Measurements from ENCODE around the gene SASH1.

SASH1 gene

GRCh38 chr6:148339766-148340165 lies 2.9 kb upstream of the SASH1 start:
- Histone ChIP-seq H3K4ac (ENCODE audit: low read length) (no peak overlapping the region), H3K9ac (ENCODE audit: low read depth, low read length, poor library complexity) (no peak overlapping the region), H3K36me3 (replicated peaks in 1 of 2; ENCODE audit: control insufficient read depth in 2 of 2, insufficient read depth in 2 of 2, low read length in 2 of 2) (no peaks in the 10 kb centered on the region), H2BK12ac (ENCODE audit: low read length) (no peak overlapping the region), H3K4me1 (ENCODE audit: control insufficient read depth in 2 of 2, insufficient read depth in 1 of 2, low read depth in 1 of 2, low read length in 2 of 2) (peaks cover 0 to 3% of the 10 kb centered on the region in 2 donors), H3K9me3 (replicated peaks in 1 of 2; ENCODE audit: control insufficient read depth in 2 of 2, insufficient read depth in 1 of 2, low read depth in 1 of 2, low read length in 2 of 2) (no peaks in the 10 kb centered on the region), H3K23ac (ENCODE audit: low read depth, low read length, poor library complexity) (no peak overlapping the region), H3K79me1 (ENCODE audit: low read depth, low read length) (peaks cover 3% of the 10 kb centered on the region), H2AFZ (ENCODE audit: low read length) (no peak overlapping the region), H4K91ac (ENCODE audit: low read depth, low read length, poor library complexity) (no peak overlapping the region), H3K14ac (ENCODE audit: low read length) (no peak overlapping the region), H3K27me3 (ENCODE audit: control insufficient read depth in 3 of 3, insufficient read depth in 3 of 3, low read depth in 1 of 3, low read length in 3 of 3) (no peaks in the 10 kb centered on the region), H3K4me3 (ENCODE audit: low read length in 2 of 2) (no peak overlapping the region), H3K18ac (ENCODE audit: low read length) (no peak overlapping the region), H2BK15ac (ENCODE audit: low read length) (no peak overlapping the region), H3K4me2 (ENCODE audit: insufficient read depth, low read length, poor library complexity, severe bottlenecking) (no peak overlapping the region), H4K8ac (ENCODE audit: low read depth, low read length) (no peak overlapping the region), H2BK120ac (ENCODE audit: low read depth, low read length) (no peak overlapping the region), H2AK5ac (ENCODE audit: low read depth, low read length) (no peak overlapping the region), H3K27ac (replicated peaks; ENCODE audit: low read length) (no peak overlapping the region), H2BK5ac (ENCODE audit: low read length) (no peak overlapping the region)
- no peak for DNase-seq (ENCODE audit: low spot score)
- WGBS, 2 donors (ENCODE audit: extremely low coverage in 2 of 2, insufficient read length in 2 of 2, insufficient replicate concordance in 1 of 2) = no CpG with 5 or more reads among the region's 5 CpGs

GRCh38 chr6:148340586-148341297 lies 1.9 kb upstream of the SASH1 start:
- peaks cover 2 to 9% of the 10 kb centered on the region in 2 donors for H3K4me1 ChIP-seq (ENCODE audit: control insufficient read depth in 2 of 2, insufficient read depth in 1 of 2, low read depth in 1 of 2, low read length in 2 of 2)
- no peak overlapping the region for H2BK12ac ChIP-seq (ENCODE audit: low read length)
- no peak overlapping the region for H3K18ac ChIP-seq (ENCODE audit: low read length)
- H3K4me3 ChIP-seq (ENCODE audit: low read length in 2 of 2) = no peak overlapping the region
- no CpG with 5 or more reads among the region's 9 CpGs for WGBS, 2 donors (ENCODE audit: extremely low coverage in 2 of 2, insufficient read length in 2 of 2, insufficient replicate concordance in 1 of 2)
- H3K36me3 ChIP-seq (replicated peaks in 1 of 2; ENCODE audit: control insufficient read depth in 2 of 2, insufficient read depth in 2 of 2, low read length in 2 of 2) = no peaks in the 10 kb centered on the region
- H2BK15ac ChIP-seq (ENCODE audit: low read length) = no peak overlapping the region
- H3K4ac ChIP-seq (ENCODE audit: low read length) = no peak overlapping the region
- H3K27ac ChIP-seq (replicated peaks; ENCODE audit: low read length) = no peak overlapping the region
- H3K9ac ChIP-seq (ENCODE audit: low read depth, low read length, poor library complexity) = no peak overlapping the region
- no peaks in the 10 kb centered on the region for H3K27me3 ChIP-seq (ENCODE audit: control insufficient read depth in 3 of 3, insufficient read depth in 3 of 3, low read depth in 1 of 3, low read length in 3 of 3)
- no peak overlapping the region for H4K91ac ChIP-seq (ENCODE audit: low read depth, low read length, poor library complexity)
- H3K23ac ChIP-seq (ENCODE audit: low read depth, low read length, poor library complexity) = no peak overlapping the region
- DNase-seq (ENCODE audit: low spot score) = no peak
- no peak overlapping the region for H3K4me2 ChIP-seq (ENCODE audit: insufficient read depth, low read length, poor library complexity, severe bottlenecking)
- no peak overlapping the region for H2AK5ac ChIP-seq (ENCODE audit: low read depth, low read length)
- no peak overlapping the region for H2BK5ac ChIP-seq (ENCODE audit: low read length)
- H2BK120ac ChIP-seq (ENCODE audit: low read depth, low read length) = no peak overlapping the region
- peaks cover 3% of the 10 kb centered on the region for H3K79me1 ChIP-seq (ENCODE audit: low read depth, low read length)
- no peak overlapping the region for H2AFZ ChIP-seq (ENCODE audit: low read length)
- H4K8ac ChIP-seq (ENCODE audit: low read depth, low read length) = no peak overlapping the region
- no peak overlapping the region for H3K14ac ChIP-seq (ENCODE audit: low read length)
- H3K9me3 ChIP-seq (replicated peaks in 1 of 2; ENCODE audit: control insufficient read depth in 2 of 2, insufficient read depth in 1 of 2, low read depth in 1 of 2, low read length in 2 of 2) = no peaks in the 10 kb centered on the region

GRCh38 chr6:148342100-148342349 lies 613 bp upstream of the SASH1 start:
- H4K8ac ChIP-seq (ENCODE audit: low read depth, low read length) = no peak overlapping the region
- H3K27me3 ChIP-seq (ENCODE audit: control insufficient read depth in 3 of 3, insufficient read depth in 3 of 3, low read depth in 1 of 3, low read length in 3 of 3) = no peaks in the 10 kb centered on the region
- peak overlapping the region; percentile 68 for H3K18ac ChIP-seq (ENCODE audit: low read length)
- no peak overlapping the region for H3K23ac ChIP-seq (ENCODE audit: low read depth, low read length, poor library complexity)
- H3K9me3 ChIP-seq (replicated peaks in 1 of 2; ENCODE audit: control insufficient read depth in 2 of 2, insufficient read depth in 1 of 2, low read depth in 1 of 2, low read length in 2 of 2) = no peaks in the 10 kb centered on the region
- no peak overlapping the region for H3K14ac ChIP-seq (ENCODE audit: low read length)
- peak overlapping the region; percentile 69 to 78 for H3K4me3 ChIP-seq (ENCODE audit: low read length in 2 of 2)
- peak overlapping the region; percentile 85 for H3K4me2 ChIP-seq (ENCODE audit: insufficient read depth, low read length, poor library complexity, severe bottlenecking)
- WGBS, 2 donors (ENCODE audit: extremely low coverage in 2 of 2, insufficient read length in 2 of 2, insufficient replicate concordance in 1 of 2) = no CpG with 5 or more reads among the region's 8 CpGs
- H3K4ac ChIP-seq (ENCODE audit: low read length) = no peak overlapping the region
- peak overlapping the region; percentile 93 for H2AFZ ChIP-seq (ENCODE audit: low read length)
- no peak overlapping the region for H3K9ac ChIP-seq (ENCODE audit: low read depth, low read length, poor library complexity)
- no peak for DNase-seq (ENCODE audit: low spot score)
- peak overlapping the region; percentile 95 for H3K27ac ChIP-seq (replicated peaks; ENCODE audit: low read length)
- no peak overlapping the region for H2AK5ac ChIP-seq (ENCODE audit: low read depth, low read length)
- H2BK12ac ChIP-seq (ENCODE audit: low read length) = no peak overlapping the region
- no peak overlapping the region for H4K91ac ChIP-seq (ENCODE audit: low read depth, low read length, poor library complexity)
- peaks cover 6 to 19% of the 10 kb centered on the region in 2 donors for H3K4me1 ChIP-seq (ENCODE audit: control insufficient read depth in 2 of 2, insufficient read depth in 1 of 2, low read depth in 1 of 2, low read length in 2 of 2)
- no peaks in the 10 kb centered on the region for H3K36me3 ChIP-seq (replicated peaks in 1 of 2; ENCODE audit: control insufficient read depth in 2 of 2, insufficient read depth in 2 of 2, low read length in 2 of 2)
- no peak overlapping the region for H2BK5ac ChIP-seq (ENCODE audit: low read length)
- H2BK120ac ChIP-seq (ENCODE audit: low read depth, low read length) = no peak overlapping the region
- H3K79me1 ChIP-seq (ENCODE audit: low read depth, low read length) = peaks cover 3% of the 10 kb centered on the region
- no peak overlapping the region for H2BK15ac ChIP-seq (ENCODE audit: low read length)

GRCh38 chr6:148343047-148343782 lies 577 bp downstream of the SASH1 start:
- H3K14ac ChIP-seq (ENCODE audit: low read length) = peak overlapping the region; percentile 71
- WGBS, 2 donors (ENCODE audit: extremely low coverage in 2 of 2, insufficient read length in 2 of 2, insufficient replicate concordance in 1 of 2) = no CpG with 5 or more reads among the region's 34 CpGs
- H3K27ac ChIP-seq (replicated peaks; ENCODE audit: low read length) = peak overlapping the region; percentile 95
- H2BK12ac ChIP-seq (ENCODE audit: low read length) = no peak overlapping the region
- H3K27me3 ChIP-seq (ENCODE audit: control insufficient read depth in 3 of 3, insufficient read depth in 3 of 3, low read depth in 1 of 3, low read length in 3 of 3) = no peaks in the 10 kb centered on the region
- peak overlapping the region; percentile 77 for H2BK5ac ChIP-seq (ENCODE audit: low read length)
- H3K9me3 ChIP-seq (replicated peaks in 1 of 2; ENCODE audit: control insufficient read depth in 2 of 2, insufficient read depth in 1 of 2, low read depth in 1 of 2, low read length in 2 of 2) = no peaks in the 10 kb centered on the region
- H2BK15ac ChIP-seq (ENCODE audit: low read length) = peak overlapping the region; percentile 94
- H3K18ac ChIP-seq (ENCODE audit: low read length) = peak overlapping the region; percentile 92
- H4K91ac ChIP-seq (ENCODE audit: low read depth, low read length, poor library complexity) = no peak overlapping the region
- peak overlapping the region; percentile 85 for H3K4me2 ChIP-seq (ENCODE audit: insufficient read depth, low read length, poor library complexity, severe bottlenecking)
- H3K36me3 ChIP-seq (replicated peaks in 1 of 2; ENCODE audit: control insufficient read depth in 2 of 2, insufficient read depth in 2 of 2, low read length in 2 of 2) = no peaks in the 10 kb centered on the region
- peak overlapping the region; percentile 47 for H2BK120ac ChIP-seq (ENCODE audit: low read depth, low read length)
- no peak overlapping the region for H3K4ac ChIP-seq (ENCODE audit: low read length)
- no peak for DNase-seq (ENCODE audit: low spot score)
- no peak overlapping the region for H3K23ac ChIP-seq (ENCODE audit: low read depth, low read length, poor library complexity)
- no peak overlapping the region for H4K8ac ChIP-seq (ENCODE audit: low read depth, low read length)
- H3K9ac ChIP-seq (ENCODE audit: low read depth, low read length, poor library complexity) = peak overlapping the region; percentile 88
- H3K79me1 ChIP-seq (ENCODE audit: low read depth, low read length) = peaks cover 3% of the 10 kb centered on the region
- peaks cover 8 to 19% of the 10 kb centered on the region in 2 donors for H3K4me1 ChIP-seq (ENCODE audit: control insufficient read depth in 2 of 2, insufficient read depth in 1 of 2, low read depth in 1 of 2, low read length in 2 of 2)
- H3K4me3 ChIP-seq (ENCODE audit: low read length in 2 of 2) = peak overlapping the region; percentile 78 to 93
- peak overlapping the region; percentile 93 for H2AFZ ChIP-seq (ENCODE audit: low read length)
- no peak overlapping the region for H2AK5ac ChIP-seq (ENCODE audit: low read depth, low read length)
